ENCODE results near the gene PNMT. TPM values are rescaled to one million over a fixed set of nuclear protein-coding genes. Genes with fewer than 3 reads are reported as not detected.
"Not testable (repeated sequence)": the region's sequence is repeated elsewhere in the genome, so short reads cannot be mapped to it uniquely, and the experiment has no call there.

The PNMT gene
- total RNA-seq, 1 experiment from 2014 or later, result 2.4 TPM

- H3K36me3 ChIP-seq (ENCODE audit: control insufficient read depth, insufficient read depth, low read length), result no peaks in the 10 kb centered on the region
- no peaks in the 10 kb centered on the region for H3K9me3 ChIP-seq (ENCODE audit: control insufficient read depth, insufficient read depth, low read depth, low read length)
- ATAC-seq (no peak), DNase-seq (ENCODE audit: low read depth, low spot score) (no peak)
- no TSS peak for BruUV-seq (replicated peaks)
- peaks cover 5% of the 10 kb centered on the region; the same call in 1 of the 2 replicates for H3K4me1 ChIP-seq (ENCODE audit: control insufficient read depth, insufficient read depth, low read length)
- no peaks in the 10 kb centered on the region for H3K27me3 ChIP-seq (ENCODE audit: control insufficient read depth, insufficient read depth, low read length)
- in situ Hi-C loops (cut with HindIII; ENCODE audit: low pct_unique_long_range_greater_than_20kb, low sequenced_read_pairs) (no loop called here), intact Hi-C loops (cut with micrococcal nuclease; ENCODE audit: unreplicated experiment) (no loop called here)
- H3K4me3 ChIP-seq (ENCODE audit: low read depth in 2 of 2, low read length in 2 of 2), result no peak overlapping the region
- ChIA-PET CTCF (no interaction called here), POLR2A (no interaction called here)
- TF ChIP-seq POLR2AphosphoS5 (IDR thresholded peaks at IDR 0.05; ENCODE audit: low read depth, low read length) (no peak), CTCF (IDR thresholded peaks at IDR 0.05) (no peak), REST (IDR thresholded peaks at IDR 0.05; ENCODE audit: insufficient read depth in 1 of 2, low read depth in 2 of 2, low read length in 1 of 2) (no peak), SIN3A (IDR thresholded peaks at IDR 0.05; ENCODE audit: borderline replicate concordance, insufficient read depth, low read depth, low read length) (no peak), TCF7L2 (IDR thresholded peaks at IDR 0.05; ENCODE audit: low read depth, low read length) (no peak)
- H3K27ac ChIP-seq (ENCODE audit: low read length), result no peak overlapping the region
Observed at GRCh38 chr17:39709998-39710964, 42.0 kb downstream of the PNMT start.

GRCh38 chr17:39711071-39711470 is 42.8 kb downstream of the PNMT start:
- H3K9me3 ChIP-seq (ENCODE audit: control insufficient read depth, insufficient read depth, low read depth, low read length); H3K36me3 ChIP-seq (ENCODE audit: control insufficient read depth, insufficient read depth, low read length); in situ Hi-C loops (cut with HindIII; ENCODE audit: low pct_unique_long_range_greater_than_20kb, low sequenced_read_pairs); H3K4me3 ChIP-seq (ENCODE audit: low read depth in 2 of 2, low read length in 2 of 2); H3K4me1 ChIP-seq (ENCODE audit: control insufficient read depth, insufficient read depth, low read length); H3K27ac ChIP-seq (ENCODE audit: low read length); POLR2A ChIA-PET; BruUV-seq (replicated peaks); H3K27me3 ChIP-seq (ENCODE audit: control insufficient read depth, insufficient read depth, low read length); intact Hi-C loops (cut with micrococcal nuclease; ENCODE audit: unreplicated experiment); DNase-seq (ENCODE audit: low read depth, low spot score); ATAC-seq: not testable (repeated sequence)
- CTCF ChIA-PET, result interaction anchor here (0.5 kb wide), 1 partner anchor 19 kb away, joined by 4 read pairs; no protein-coding TSS in a partner anchor

- ATAC-seq (no peak), DNase-seq (ENCODE audit: low read depth, low spot score) (no peak)
- in situ Hi-C loops (cut with HindIII; ENCODE audit: low pct_unique_long_range_greater_than_20kb, low sequenced_read_pairs), result no loop called here
- no TSS peak for BruUV-seq (replicated peaks)
- Histone ChIP-seq H3K27ac (ENCODE audit: low read length) (no peak overlapping the region), H3K4me1 (ENCODE audit: control insufficient read depth, insufficient read depth, low read length) (no peaks in the 10 kb centered on the region), H3K27me3 (ENCODE audit: control insufficient read depth, insufficient read depth, low read length) (no peaks in the 10 kb centered on the region), H3K36me3 (ENCODE audit: control insufficient read depth, insufficient read depth, low read length) (no peaks in the 10 kb centered on the region), H3K9me3 (ENCODE audit: control insufficient read depth, insufficient read depth, low read depth, low read length) (no peaks in the 10 kb centered on the region), H3K4me3 (ENCODE audit: low read depth in 2 of 2, low read length in 2 of 2) (no peak overlapping the region)
- POLR2A ChIA-PET, result no interaction called here
- intact Hi-C loops (cut with micrococcal nuclease; ENCODE audit: unreplicated experiment), result no loop called here
- CTCF ChIA-PET, result no interaction called here
- no peak for TF ChIP-seq CTCF (IDR thresholded peaks at IDR 0.05)
- no peak for TF ChIP-seq TCF7L2 (IDR thresholded peaks at IDR 0.05; ENCODE audit: low read depth, low read length)
- no peak for TF ChIP-seq REST (IDR thresholded peaks at IDR 0.05; ENCODE audit: insufficient read depth in 1 of 2, low read depth in 2 of 2, low read length in 1 of 2)
Observed at GRCh38 chr17:39711851-39712250, 43.6 kb downstream of the PNMT start.
